Epithelial cell of umbilical artery (primary cell): ENCODE data around the gene PSMD11. TPM values are rescaled to one million over a fixed set of nuclear protein-coding genes. Genes with fewer than 3 reads are reported as not detected.

Source experiments
- total RNA-seq: library from RNA; depleted of rRNA; stranded (reverse); fragments of >200 nt; gene quantifications from 2 replicates; pipeline ENCODE4 v1.2.3, GENCODE V29; 2014

PSMD11 gene
- total RNA-seq, result 142 and 171 TPM in 2 replicates

DNA sequence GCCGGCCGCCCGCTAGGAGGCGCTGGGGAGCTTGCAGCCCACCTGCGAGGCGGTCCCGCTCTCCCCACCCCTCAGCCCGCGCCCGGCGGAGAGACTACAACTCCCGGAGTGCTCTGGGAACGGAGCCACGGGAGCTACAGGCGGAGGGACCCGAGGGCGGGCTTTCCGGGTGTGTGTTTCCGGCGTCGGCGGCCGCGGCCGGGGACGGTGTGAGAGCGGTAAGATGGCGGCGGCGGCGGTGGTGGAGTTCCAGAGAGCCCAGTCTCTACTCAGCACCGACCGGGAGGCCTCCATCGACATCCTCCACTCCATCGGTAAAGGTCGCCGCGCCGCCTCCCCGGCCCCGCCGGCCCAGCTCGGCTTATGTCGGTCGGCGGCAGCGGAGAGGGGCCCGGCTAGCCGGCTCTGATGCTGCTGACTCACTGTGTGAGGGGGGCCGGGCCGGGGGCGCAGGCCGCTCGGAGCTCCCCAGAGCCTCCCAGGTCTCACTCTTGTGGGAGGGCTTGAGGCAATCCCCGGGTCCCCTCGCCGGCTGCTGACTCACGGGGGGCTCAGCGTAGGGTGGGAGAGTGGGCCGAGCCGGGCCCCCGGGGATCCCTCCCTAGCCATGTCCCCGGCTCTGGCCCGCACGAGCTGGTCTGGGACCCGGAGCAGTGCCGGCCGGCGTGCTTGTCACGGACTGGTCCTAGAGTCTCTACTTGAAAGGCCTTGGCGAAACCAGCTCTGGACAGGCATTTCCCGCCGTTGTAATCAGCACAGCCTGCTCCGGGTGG lies at the start of gene PSMD11:
PSMD11 (plus strand) TSS at position 210 of the 773 bp plus-strand sequence; CDS start at position 224, 14 bp downstream.

GRCh38 chr17:32486701-32487472 lies 42.6 kb downstream of the PSMD11 start, which contains the start of gene CDK5R1:
Gene CDK5R1 (plus strand): TSS chr17:32486993. CDS start chr17:32487621, 628 bp downstream.

Other genes with a start within 250 kb of the PSMD11 start
- gene RHBDL3, start 178.7 kb upstream of the PSMD11 start, total RNA-seq, result under 0.01 TPM in 1 of 2 replicates, not detected in the other
- gene C17orf75, start 102.3 kb upstream of the PSMD11 start, total RNA-seq, result 16.6 and 22.0 TPM in 2 replicates
- 68.9 and 133 TPM in 2 replicates for gene ZNF207, start 94.4 kb upstream of the PSMD11 start, total RNA-seq
- gene CDK5R1, start 42.5 kb downstream of the PSMD11 start, total RNA-seq, result 1.4 and 1.9 TPM in 2 replicates